Measurements from ENCODE around the gene DNAJB1.
"Not testable (repeated sequence)": the region's sequence is repeated elsewhere in the genome, so short reads cannot be mapped to it uniquely, and the experiment has no call there.

The DNAJB1 gene

GRCh38 chr19:14561249-14561648, 43.1 kb upstream of the DNAJB1 start:
- H3K9me3 ChIP-seq (ENCODE audit: control insufficient read depth, insufficient read depth, low read length) = no peaks in the 10 kb centered on the region
- H3K36me3 ChIP-seq (ENCODE audit: control insufficient read depth, insufficient read depth, low read length) = peaks cover 10% of the 10 kb centered on the region
- H3K27me3 ChIP-seq (ENCODE audit: control insufficient read depth, insufficient read depth, low read length) = no peaks in the 10 kb centered on the region
- H3K4me1 ChIP-seq (ENCODE audit: control insufficient read depth, insufficient read depth, low read length) = peaks cover 30% of the 10 kb centered on the region
- H3K4me3 ChIP-seq (ENCODE audit: low read depth, low read length) = no peak overlapping the region
- no peak overlapping the region for H3K9ac ChIP-seq (ENCODE audit: low read depth, low read length)
- H3K27ac ChIP-seq (ENCODE audit: low read depth, low read length) = no peak overlapping the region

- H3K4me3 ChIP-seq (ENCODE audit: low read depth, low read length) = no peak overlapping the region
- no peaks in the 10 kb centered on the region for H3K27me3 ChIP-seq (ENCODE audit: control insufficient read depth, insufficient read depth, low read length)
- H3K4me1 ChIP-seq (ENCODE audit: control insufficient read depth, insufficient read depth, low read length) = peaks cover 30% of the 10 kb centered on the region
- no peak overlapping the region for H3K27ac ChIP-seq (ENCODE audit: low read depth, low read length)
- H3K9ac ChIP-seq (ENCODE audit: low read depth, low read length) = peak overlapping the region; percentile 18; the same call in 1 of the 2 replicates
- no peaks in the 10 kb centered on the region for H3K9me3 ChIP-seq (ENCODE audit: control insufficient read depth, insufficient read depth, low read length)
- H3K36me3 ChIP-seq (ENCODE audit: control insufficient read depth, insufficient read depth, low read length) = peaks cover 8% of the 10 kb centered on the region
Measured at GRCh38 chr19:14560776-14561108, 42.5 kb upstream of the DNAJB1 start.

- Histone ChIP-seq H3K9ac (ENCODE audit: low read depth, low read length) (peak overlapping the region; percentile 18; the same call in 1 of the 2 replicates), H3K9me3 (ENCODE audit: control insufficient read depth, insufficient read depth, low read length) (no peaks in the 10 kb centered on the region), H3K27ac (ENCODE audit: low read depth, low read length) (no peak overlapping the region), H3K4me3 (ENCODE audit: low read depth, low read length) (no peak overlapping the region), H3K4me1 (ENCODE audit: control insufficient read depth, insufficient read depth, low read length) (peaks cover 30% of the 10 kb centered on the region), H3K27me3 (ENCODE audit: control insufficient read depth, insufficient read depth, low read length) (no peaks in the 10 kb centered on the region), H3K36me3 (ENCODE audit: control insufficient read depth, insufficient read depth, low read length) (peaks cover 4% of the 10 kb centered on the region; the same call in 1 of the 2 replicates)
Measured at GRCh38 chr19:14559916-14560775, 41.9 kb upstream of the DNAJB1 start.

- no peaks in the 10 kb centered on the region for H3K9me3 ChIP-seq (ENCODE audit: control insufficient read depth, insufficient read depth, low read length)
- H3K27me3 ChIP-seq (ENCODE audit: control insufficient read depth, insufficient read depth, low read length) = no peaks in the 10 kb centered on the region
- no peak overlapping the region for H3K4me3 ChIP-seq (ENCODE audit: low read depth, low read length)
- H3K27ac ChIP-seq (ENCODE audit: low read depth, low read length) = no peak overlapping the region
- H3K36me3 ChIP-seq (ENCODE audit: control insufficient read depth, insufficient read depth, low read length) = no peaks in the 10 kb centered on the region
- peaks cover 25% of the 10 kb centered on the region for H3K4me1 ChIP-seq (ENCODE audit: control insufficient read depth, insufficient read depth, low read length)
- H3K9ac ChIP-seq (ENCODE audit: low read depth, low read length) = no peak overlapping the region
Measured at GRCh38 chr19:14558370-14559066, 40.3 kb upstream of the DNAJB1 start.

- Histone ChIP-seq H3K36me3 (ENCODE audit: control insufficient read depth, insufficient read depth, low read length) (no peaks in the 10 kb centered on the region), H3K27ac (ENCODE audit: low read depth, low read length) (no peak overlapping the region), H3K9me3 (ENCODE audit: control insufficient read depth, insufficient read depth, low read length) (no peaks in the 10 kb centered on the region), H3K4me1 (ENCODE audit: control insufficient read depth, insufficient read depth, low read length) (peaks cover 8% of the 10 kb centered on the region; the same call in 1 of the 2 replicates), H3K4me3 (ENCODE audit: low read depth, low read length) (no peak overlapping the region), H3K9ac (ENCODE audit: low read depth, low read length) (no peak overlapping the region), H3K27me3 (ENCODE audit: control insufficient read depth, insufficient read depth, low read length) (no peaks in the 10 kb centered on the region)
Measured at GRCh38 chr19:14556662-14557188, 38.5 kb upstream of the DNAJB1 start.

GRCh38 chr19:14555918-14556661, 37.9 kb upstream of the DNAJB1 start:
- Histone ChIP-seq H3K4me1 (ENCODE audit: control insufficient read depth, insufficient read depth, low read length) (peaks cover 3% of the 10 kb centered on the region; the same call in 1 of the 2 replicates), H3K27me3 (ENCODE audit: control insufficient read depth, insufficient read depth, low read length) (no peaks in the 10 kb centered on the region), H3K9me3 (ENCODE audit: control insufficient read depth, insufficient read depth, low read length) (no peaks in the 10 kb centered on the region), H3K4me3 (ENCODE audit: low read depth, low read length) (no peak overlapping the region), H3K27ac (ENCODE audit: low read depth, low read length) (no peak overlapping the region), H3K9ac (ENCODE audit: low read depth, low read length) (no peak overlapping the region), H3K36me3 (ENCODE audit: control insufficient read depth, insufficient read depth, low read length) (no peaks in the 10 kb centered on the region)

- H3K4me1 ChIP-seq (ENCODE audit: control insufficient read depth, insufficient read depth, low read length) = no peaks in the 10 kb centered on the region
- H3K9me3 ChIP-seq (ENCODE audit: control insufficient read depth, insufficient read depth, low read length) = no peaks in the 10 kb centered on the region
- H3K27ac ChIP-seq (ENCODE audit: low read depth, low read length) = no peak overlapping the region
Measured at GRCh38 chr19:14554382-14554812, 36.2 kb upstream of the DNAJB1 start.

GRCh38 chr19:14553939-14554243, 35.7 kb upstream of the DNAJB1 start:
- Histone ChIP-seq H3K4me3 (ENCODE audit: low read depth, low read length) (no peak overlapping the region), H3K4me1 (ENCODE audit: control insufficient read depth, insufficient read depth, low read length) (no peaks in the 10 kb centered on the region), H3K36me3 (ENCODE audit: control insufficient read depth, insufficient read depth, low read length) (no peaks in the 10 kb centered on the region), H3K9me3 (ENCODE audit: control insufficient read depth, insufficient read depth, low read length) (no peaks in the 10 kb centered on the region), H3K27ac (ENCODE audit: low read depth, low read length) (no peak overlapping the region), H3K27me3 (ENCODE audit: control insufficient read depth, insufficient read depth, low read length) (no peaks in the 10 kb centered on the region), H3K9ac (ENCODE audit: low read depth, low read length) (no peak overlapping the region)

More at GRCh38 chr19:14554382-14554812, 36.2 kb upstream of the DNAJB1 start:
- Histone ChIP-seq H3K9ac (ENCODE audit: low read depth, low read length) (no peak overlapping the region), H3K4me3 (ENCODE audit: low read depth, low read length) (no peak overlapping the region), H3K36me3 (ENCODE audit: control insufficient read depth, insufficient read depth, low read length) (no peaks in the 10 kb centered on the region), H3K27me3 (ENCODE audit: control insufficient read depth, insufficient read depth, low read length) (no peaks in the 10 kb centered on the region)

GRCh38 chr19:14553042-14553938, 35.1 kb upstream of the DNAJB1 start:
- Histone ChIP-seq H3K4me1 (ENCODE audit: control insufficient read depth, insufficient read depth, low read length) (no peaks in the 10 kb centered on the region), H3K27me3 (ENCODE audit: control insufficient read depth, insufficient read depth, low read length) (no peaks in the 10 kb centered on the region), H3K36me3 (ENCODE audit: control insufficient read depth, insufficient read depth, low read length) (no peaks in the 10 kb centered on the region), H3K27ac (ENCODE audit: low read depth, low read length) (no peak overlapping the region), H3K9me3 (ENCODE audit: control insufficient read depth, insufficient read depth, low read length) (no peaks in the 10 kb centered on the region), H3K9ac (ENCODE audit: low read depth, low read length) (no peak overlapping the region), H3K4me3 (ENCODE audit: low read depth, low read length) (no peak overlapping the region)

GRCh38 chr19:14552006-14552360, 33.8 kb upstream of the DNAJB1 start:
- not testable (repeated sequence) for H3K36me3 ChIP-seq (ENCODE audit: control insufficient read depth, insufficient read depth, low read length); H3K9me3 ChIP-seq (ENCODE audit: control insufficient read depth, insufficient read depth, low read length); H3K4me1 ChIP-seq (ENCODE audit: control insufficient read depth, insufficient read depth, low read length); H3K4me3 ChIP-seq (ENCODE audit: low read depth, low read length); H3K9ac ChIP-seq (ENCODE audit: low read depth, low read length); H3K27ac ChIP-seq (ENCODE audit: low read depth, low read length); H3K27me3 ChIP-seq (ENCODE audit: control insufficient read depth, insufficient read depth, low read length)
